ENCODE results near the gene NOXO1.
A peak's percentile ranks its signal among the peaks of the same experiment; 100 is the strongest.

Gene NOXO1

DNA sequence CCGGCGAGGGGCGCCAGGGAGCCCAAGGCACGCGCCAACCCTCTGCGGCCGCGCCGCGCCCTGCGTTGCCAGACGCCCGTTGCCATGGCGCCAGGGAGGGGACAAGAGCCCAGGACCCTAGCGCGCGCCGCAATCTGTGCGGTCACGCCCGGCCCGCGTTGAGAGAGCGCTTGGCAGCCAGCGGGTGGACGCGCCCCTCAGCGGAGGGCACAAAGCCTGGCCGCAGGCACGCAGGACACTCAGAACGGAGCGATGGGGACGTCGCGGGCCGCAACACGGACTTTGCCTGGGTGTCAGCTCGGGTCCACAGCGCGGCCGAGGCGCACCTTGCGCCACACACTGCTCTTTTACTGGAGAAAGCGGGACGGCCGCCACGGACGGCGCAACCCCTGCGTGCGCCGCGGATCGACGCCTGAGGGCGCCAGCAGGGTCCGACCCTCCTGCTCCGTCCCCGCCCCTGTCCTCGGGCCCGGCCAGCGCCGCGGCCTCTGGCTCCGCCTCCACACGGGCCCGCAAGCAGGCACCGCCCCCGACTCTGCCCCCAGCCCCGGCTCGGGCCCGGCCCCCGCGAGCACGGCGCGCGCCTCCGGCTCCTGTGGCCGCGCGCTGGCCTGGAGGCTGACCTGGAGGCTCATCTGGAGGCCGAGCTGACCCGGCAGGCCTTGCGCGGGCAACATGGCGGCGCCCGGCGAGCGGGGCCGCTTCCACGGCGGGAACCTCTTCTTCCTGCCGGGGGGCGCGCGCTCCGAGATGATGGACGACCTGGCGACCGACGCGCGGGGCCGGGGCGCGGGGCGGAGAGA lies 2.5 kb upstream of the NOXO1 start, which contains the start of gene GFER:
Gene GFER, plus strand, starts transcription at position 650 of the 803 bp plus-strand sequence. Its CDS starts 26 bp downstream, at position 676.
- no peaks in the 10 kb centered on the region for H3K9me3 ChIP-seq (ENCODE audit: insufficient read depth, low read length)
- peak within 1 kb of the TSS; percentile 73 for H3K4me2 ChIP-seq (ENCODE audit: low read depth, low read length, poor library complexity, severe bottlenecking)
- H3K4me3 ChIP-seq (ENCODE audit: insufficient read depth, low read length, poor library complexity, severe bottlenecking), result peak within 1 kb of the TSS; percentile 66
- no peaks in the 10 kb centered on the region for H3F3A ChIP-seq (ENCODE audit: insufficient read depth)
- H3K9me2 ChIP-seq (replicated peaks; ENCODE audit: insufficient read depth, low read length), result no peaks in the 10 kb centered on the region
- peak within 1 kb of the TSS; percentile 71 for H3K9ac ChIP-seq (ENCODE audit: low read length)
- H3K27me3 ChIP-seq (ENCODE audit: low read length), result no peaks in the 10 kb centered on the region
- H3K27ac ChIP-seq (ENCODE audit: low read depth, low read length), result no peak within 1 kb of the TSS
- H3K79me2 ChIP-seq (ENCODE audit: insufficient read depth, low read length), result no peaks in the 10 kb centered on the region
- no peaks in the 10 kb centered on the region for H3K36me3 ChIP-seq (ENCODE audit: low read length)
- H2AFZ ChIP-seq (ENCODE audit: low read depth, low read length, severe bottlenecking), result no peak within 1 kb of the TSS
- TF ChIP-seq, protein P1, sequence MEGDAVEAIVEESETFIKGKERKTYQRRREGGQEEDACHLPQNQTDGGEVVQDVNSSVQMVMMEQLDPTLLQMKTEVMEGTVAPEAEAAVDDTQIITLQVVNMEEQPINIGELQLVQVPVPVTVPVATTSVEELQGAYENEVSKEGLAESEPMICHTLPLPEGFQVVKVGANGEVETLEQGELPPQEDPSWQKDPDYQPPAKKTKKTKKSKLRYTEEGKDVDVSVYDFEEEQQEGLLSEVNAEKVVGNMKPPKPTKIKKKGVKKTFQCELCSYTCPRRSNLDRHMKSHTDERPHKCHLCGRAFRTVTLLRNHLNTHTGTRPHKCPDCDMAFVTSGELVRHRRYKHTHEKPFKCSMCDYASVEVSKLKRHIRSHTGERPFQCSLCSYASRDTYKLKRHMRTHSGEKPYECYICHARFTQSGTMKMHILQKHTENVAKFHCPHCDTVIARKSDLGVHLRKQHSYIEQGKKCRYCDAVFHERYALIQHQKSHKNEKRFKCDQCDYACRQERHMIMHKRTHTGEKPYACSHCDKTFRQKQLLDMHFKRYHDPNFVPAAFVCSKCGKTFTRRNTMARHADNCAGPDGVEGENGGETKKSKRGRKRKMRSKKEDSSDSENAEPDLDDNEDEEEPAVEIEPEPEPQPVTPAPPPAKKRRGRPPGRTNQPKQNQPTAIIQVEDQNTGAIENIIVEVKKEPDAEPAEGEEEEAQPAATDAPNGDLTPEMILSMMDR (IDR thresholded peaks at IDR 0.05; ENCODE audit: insufficient read depth, low read length, poor library complexity, severe bottlenecking), result no peak
- no peak for TF ChIP-seq EZH2phosphoT487 (conservative IDR thresholded peaks at IDR 0.05; ENCODE audit: low read length)
- no peaks in the 10 kb centered on the region for H4K20me1 ChIP-seq (ENCODE audit: low read depth, low read length)

DNA sequence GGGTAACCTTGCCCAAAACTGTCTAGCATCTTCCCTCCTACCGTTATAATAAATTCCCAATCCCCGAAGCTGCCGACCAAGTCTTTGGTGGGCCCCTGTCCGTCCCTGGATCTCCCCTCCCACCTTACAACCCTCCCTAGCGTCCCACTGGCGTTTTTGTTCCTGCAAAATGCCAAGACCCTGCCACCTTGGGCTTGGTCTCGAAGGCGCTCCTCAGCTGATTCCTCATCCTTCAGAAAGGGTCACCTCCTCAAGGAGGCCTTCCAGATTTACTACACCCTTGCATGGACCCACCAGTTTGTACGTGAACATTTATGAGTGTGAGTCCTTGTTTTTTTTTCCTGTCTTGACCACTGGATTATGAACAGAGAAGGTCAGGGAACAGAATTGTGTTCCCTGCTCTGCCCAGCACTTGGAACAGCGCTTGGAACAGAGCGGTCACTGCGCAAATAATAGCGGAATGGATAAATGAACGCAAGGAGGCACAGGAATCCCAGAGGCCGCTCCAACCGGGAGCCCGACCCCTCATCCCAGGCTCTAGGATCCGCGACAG lies 1.8 kb upstream of the NOXO1 start:
- TF ChIP-seq EZH2phosphoT487 (conservative IDR thresholded peaks at IDR 0.05; ENCODE audit: low read length), result no peak
- TF ChIP-seq, protein P1 (IDR thresholded peaks at IDR 0.05; ENCODE audit: insufficient read depth, low read length, poor library complexity, severe bottlenecking), result no peak
- no peaks in the 10 kb centered on the region for H3K27me3 ChIP-seq (ENCODE audit: low read length)
- no peaks in the 10 kb centered on the region for H4K20me1 ChIP-seq (ENCODE audit: low read depth, low read length)
- no peaks in the 10 kb centered on the region for H3K36me3 ChIP-seq (ENCODE audit: low read length)
- no peak overlapping the region for H3K27ac ChIP-seq (ENCODE audit: low read depth, low read length)
- H3K9me3 ChIP-seq (ENCODE audit: insufficient read depth, low read length), result no peaks in the 10 kb centered on the region
- no peak overlapping the region for H2AFZ ChIP-seq (ENCODE audit: low read depth, low read length, severe bottlenecking)
- H3K9me2 ChIP-seq (replicated peaks; ENCODE audit: insufficient read depth, low read length), result no peaks in the 10 kb centered on the region
- 0 out of 2 replicates have a peak overlapping the region, but pooled peaks have one; percentile 71 for H3K9ac ChIP-seq (ENCODE audit: low read length)
- H3F3A ChIP-seq (ENCODE audit: insufficient read depth), result no peaks in the 10 kb centered on the region
- H3K4me3 ChIP-seq (ENCODE audit: insufficient read depth, low read length, poor library complexity, severe bottlenecking), result no peak overlapping the region
- no peaks in the 10 kb centered on the region for H3K79me2 ChIP-seq (ENCODE audit: insufficient read depth, low read length)
- peak overlapping the region; percentile 73 for H3K4me2 ChIP-seq (ENCODE audit: low read depth, low read length, poor library complexity, severe bottlenecking)

DNA sequence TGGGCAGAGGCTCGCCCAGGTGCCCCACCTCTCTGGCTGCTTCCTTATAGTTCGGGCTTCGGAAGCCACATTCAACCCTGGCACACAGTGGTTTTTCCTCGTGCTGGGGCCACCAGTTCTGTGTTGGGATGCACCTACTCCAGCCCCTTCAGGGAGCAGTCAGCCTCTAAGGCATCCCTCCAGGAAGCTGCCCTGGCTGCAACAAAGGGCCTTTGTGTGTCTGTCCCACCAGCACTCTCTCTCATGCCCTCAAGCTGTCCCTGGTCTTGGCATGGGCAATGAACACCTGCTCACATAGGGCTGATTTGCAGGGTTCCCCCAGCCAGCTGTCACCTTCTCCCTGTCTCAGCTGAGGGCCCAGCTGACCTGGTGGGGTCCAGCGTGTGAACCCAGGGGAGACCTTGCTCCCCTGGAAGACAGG lies 754 bp upstream of the NOXO1 start:
- H3K4me2 ChIP-seq (ENCODE audit: low read depth, low read length, poor library complexity, severe bottlenecking), result no peak overlapping the region
- H3K79me2 ChIP-seq (ENCODE audit: insufficient read depth, low read length), result no peaks in the 10 kb centered on the region
- no peaks in the 10 kb centered on the region for H3F3A ChIP-seq (ENCODE audit: insufficient read depth)
- no peak for TF ChIP-seq EZH2phosphoT487 (conservative IDR thresholded peaks at IDR 0.05; ENCODE audit: low read length)
- TF ChIP-seq, protein P1 (IDR thresholded peaks at IDR 0.05; ENCODE audit: insufficient read depth, low read length, poor library complexity, severe bottlenecking), result no peak
- H3K4me3 ChIP-seq (ENCODE audit: insufficient read depth, low read length, poor library complexity, severe bottlenecking), result no peak overlapping the region
- no peaks in the 10 kb centered on the region for H3K9me2 ChIP-seq (replicated peaks; ENCODE audit: insufficient read depth, low read length)
- H3K36me3 ChIP-seq (ENCODE audit: low read length), result no peaks in the 10 kb centered on the region
- no peak overlapping the region for H3K27ac ChIP-seq (ENCODE audit: low read depth, low read length)
- H2AFZ ChIP-seq (ENCODE audit: low read depth, low read length, severe bottlenecking), result no peak overlapping the region
- H3K9me3 ChIP-seq (ENCODE audit: insufficient read depth, low read length), result no peaks in the 10 kb centered on the region
- no peaks in the 10 kb centered on the region for H3K27me3 ChIP-seq (ENCODE audit: low read length)
- H3K9ac ChIP-seq (ENCODE audit: low read length), result no peak overlapping the region
- H4K20me1 ChIP-seq (ENCODE audit: low read depth, low read length), result no peaks in the 10 kb centered on the region
